ENCODE measurements around the gene BMPR2.
"Not testable (repeated sequence)": the region's sequence is repeated elsewhere in the genome, so short reads cannot be mapped to it uniquely, and the experiment has no call there.

BMPR2 gene

DNA sequence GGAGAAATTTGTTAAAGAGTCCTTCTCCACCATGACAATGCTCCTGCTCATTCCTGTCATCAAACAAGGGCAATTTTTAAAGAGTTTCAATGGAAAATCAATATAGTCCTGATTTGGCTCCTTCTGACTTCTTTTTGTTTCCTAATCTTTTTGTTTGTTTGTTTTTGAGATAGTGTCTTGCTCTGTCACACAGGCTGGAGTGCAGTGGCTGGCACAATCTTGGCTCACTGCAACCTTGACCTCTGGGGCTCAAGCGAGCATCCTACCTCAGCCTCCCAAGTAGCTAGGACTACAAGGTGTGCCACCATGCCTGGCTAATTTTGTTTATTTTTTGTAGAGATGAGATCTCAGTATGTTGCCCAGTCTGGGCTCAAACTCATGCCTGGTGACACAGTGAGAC, 58.3 kb downstream of the BMPR2 start:
- TF ChIP-seq, protein P1, sequence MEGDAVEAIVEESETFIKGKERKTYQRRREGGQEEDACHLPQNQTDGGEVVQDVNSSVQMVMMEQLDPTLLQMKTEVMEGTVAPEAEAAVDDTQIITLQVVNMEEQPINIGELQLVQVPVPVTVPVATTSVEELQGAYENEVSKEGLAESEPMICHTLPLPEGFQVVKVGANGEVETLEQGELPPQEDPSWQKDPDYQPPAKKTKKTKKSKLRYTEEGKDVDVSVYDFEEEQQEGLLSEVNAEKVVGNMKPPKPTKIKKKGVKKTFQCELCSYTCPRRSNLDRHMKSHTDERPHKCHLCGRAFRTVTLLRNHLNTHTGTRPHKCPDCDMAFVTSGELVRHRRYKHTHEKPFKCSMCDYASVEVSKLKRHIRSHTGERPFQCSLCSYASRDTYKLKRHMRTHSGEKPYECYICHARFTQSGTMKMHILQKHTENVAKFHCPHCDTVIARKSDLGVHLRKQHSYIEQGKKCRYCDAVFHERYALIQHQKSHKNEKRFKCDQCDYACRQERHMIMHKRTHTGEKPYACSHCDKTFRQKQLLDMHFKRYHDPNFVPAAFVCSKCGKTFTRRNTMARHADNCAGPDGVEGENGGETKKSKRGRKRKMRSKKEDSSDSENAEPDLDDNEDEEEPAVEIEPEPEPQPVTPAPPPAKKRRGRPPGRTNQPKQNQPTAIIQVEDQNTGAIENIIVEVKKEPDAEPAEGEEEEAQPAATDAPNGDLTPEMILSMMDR (conservative IDR thresholded peaks at IDR 0.05; ENCODE audit: low read depth, low read length), result no peak
- no peak overlapping the region for H3K4me3 ChIP-seq (ENCODE audit: low read length)
- no peak for DNase-seq (ENCODE audit: low read depth)

DNA sequence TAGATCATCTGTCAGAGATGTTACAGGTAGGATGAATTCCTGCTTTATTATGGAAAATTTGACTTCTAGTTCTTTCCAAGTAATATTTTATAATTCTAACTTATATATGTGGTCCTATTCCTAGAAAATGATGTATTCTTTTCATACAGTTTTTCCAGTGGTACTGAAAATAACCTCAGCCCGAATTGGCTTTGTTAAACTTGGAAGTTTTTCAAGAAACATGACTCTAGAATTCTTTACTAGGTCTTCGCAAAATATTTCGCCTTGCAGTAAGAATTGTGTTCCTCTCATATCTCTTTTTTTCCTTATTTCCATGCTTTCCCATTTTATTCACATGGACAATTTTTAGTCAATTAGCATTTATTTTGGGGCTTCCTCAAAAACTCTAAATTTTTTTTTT, 60.5 kb downstream of the BMPR2 start:
- H3K4me3 ChIP-seq (ENCODE audit: low read length), result no peak overlapping the region
- DNase-seq (ENCODE audit: low read depth), result no peak
- TF ChIP-seq, protein P1 (conservative IDR thresholded peaks at IDR 0.05; ENCODE audit: low read depth, low read length), result no peak

DNA sequence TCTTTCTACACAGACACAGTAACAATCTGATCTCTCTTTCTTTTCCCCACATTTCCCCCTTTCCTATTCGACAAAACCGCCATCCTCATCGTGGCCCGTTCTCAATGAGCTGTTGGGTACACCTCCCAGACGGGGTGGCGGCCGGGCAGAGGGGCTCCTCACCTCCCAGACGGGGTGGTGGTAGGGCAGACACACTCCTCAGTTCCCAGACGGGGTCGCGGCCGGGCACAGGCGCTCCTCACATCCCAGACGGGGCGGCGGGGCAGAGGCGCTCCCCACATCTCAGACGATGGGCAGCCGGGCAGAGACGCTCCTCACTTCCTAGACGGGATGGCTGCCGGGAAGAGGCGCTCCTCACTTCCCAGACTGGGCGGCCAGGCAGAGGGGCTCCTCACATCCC, 64.0 kb downstream of the BMPR2 start:
- H3K4me3 ChIP-seq (ENCODE audit: low read length); DNase-seq (ENCODE audit: low read depth): not testable (repeated sequence)

DNA sequence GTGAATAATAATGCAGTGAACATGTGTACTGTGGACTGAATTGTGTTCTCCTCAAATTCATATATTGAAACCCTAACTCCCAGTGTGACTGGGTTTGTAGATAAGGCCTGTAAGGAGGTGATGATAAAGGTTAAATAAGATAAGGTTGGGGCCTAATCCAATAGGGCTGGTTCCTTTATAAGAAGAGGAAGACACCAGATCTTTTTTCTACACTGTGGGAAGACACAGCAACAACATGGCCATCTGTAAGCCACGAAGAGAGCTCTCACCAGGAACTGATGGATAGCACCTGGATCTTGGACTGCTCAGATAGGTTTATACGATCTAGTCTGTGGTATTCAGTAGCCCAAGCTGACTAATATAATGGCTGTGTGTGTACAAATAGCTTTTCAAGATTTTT, 66.8 kb downstream of the BMPR2 start:
- DNase-seq (ENCODE audit: low read depth), result no peak
- H3K4me3 ChIP-seq (ENCODE audit: low read length), result no peak overlapping the region
- TF ChIP-seq, protein P1 (conservative IDR thresholded peaks at IDR 0.05; ENCODE audit: low read depth, low read length), result no peak

DNA sequence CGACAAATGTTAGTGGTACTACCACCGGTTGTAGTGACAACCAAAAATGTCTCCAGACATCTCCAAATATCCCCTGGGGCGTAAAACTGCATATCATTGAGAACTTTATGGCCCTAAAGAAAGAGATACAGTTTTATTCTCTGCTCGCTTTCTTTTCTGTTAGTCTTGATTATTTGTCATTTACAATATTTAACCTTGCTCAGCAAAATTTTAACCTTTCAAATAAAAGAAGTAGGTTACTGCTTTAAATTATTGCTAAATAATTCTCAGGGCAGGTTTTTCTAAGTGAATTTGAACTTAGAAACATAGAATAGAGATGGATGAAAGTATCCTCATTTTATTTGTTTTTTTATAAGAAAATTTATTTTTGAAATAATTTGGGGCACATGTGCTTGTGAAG, 67.9 kb downstream of the BMPR2 start:
- TF ChIP-seq, protein P1 (conservative IDR thresholded peaks at IDR 0.05; ENCODE audit: low read depth, low read length), result no peak
- no peak overlapping the region for H3K4me3 ChIP-seq (ENCODE audit: low read length)

DNA sequence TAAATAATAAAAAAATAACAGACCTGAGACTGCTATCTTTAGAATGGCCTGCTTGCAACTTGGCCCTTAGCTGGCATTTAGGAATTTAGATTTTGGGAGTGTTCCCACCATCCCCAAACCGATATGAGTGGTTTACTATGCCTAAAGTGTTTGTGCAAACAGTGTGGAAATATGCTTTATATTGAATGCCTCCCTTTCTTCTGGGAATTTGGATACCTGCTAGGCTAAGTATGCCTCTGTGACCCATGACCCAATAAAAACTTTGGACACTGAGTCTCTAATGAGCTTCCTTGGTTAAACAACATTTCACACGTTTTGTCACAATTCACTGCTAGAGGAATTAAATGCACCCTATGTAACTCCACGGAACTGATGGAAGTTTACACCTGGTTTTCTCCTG, 73.2 kb downstream of the BMPR2 start:
- TF ChIP-seq, protein P1 (conservative IDR thresholded peaks at IDR 0.05; ENCODE audit: low read depth, low read length), result no peak
- H3K4me3 ChIP-seq (ENCODE audit: low read length), result no peak overlapping the region
- DNase-seq (ENCODE audit: low read depth), result no peak

More for the DNA sequence above, 67.9 kb downstream of the BMPR2 start:
- no peak for DNase-seq (ENCODE audit: low read depth)

DNA sequence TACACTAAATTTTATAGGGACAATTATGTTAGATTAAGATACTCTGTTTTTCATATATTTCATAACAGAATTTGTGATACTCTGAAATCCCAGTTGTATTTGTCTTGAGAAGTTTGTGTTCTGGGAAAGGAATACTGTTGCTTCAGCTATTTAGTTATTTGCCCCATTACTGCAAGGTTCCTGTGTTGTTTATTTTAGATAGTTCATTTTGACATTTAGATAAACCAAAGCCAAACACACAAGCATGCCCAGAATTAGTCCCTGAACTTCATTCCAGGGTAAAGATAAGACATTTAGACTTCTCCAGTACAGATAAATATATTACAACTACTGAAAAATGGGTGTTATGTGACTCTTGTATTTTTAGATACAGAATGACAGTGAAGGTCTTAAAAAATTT, 74.7 kb downstream of the BMPR2 start:
- no peak overlapping the region for H3K4me3 ChIP-seq (ENCODE audit: low read length)
- TF ChIP-seq, protein P1 (conservative IDR thresholded peaks at IDR 0.05; ENCODE audit: low read depth, low read length), result no peak
- no peak for DNase-seq (ENCODE audit: low read depth)

DNA sequence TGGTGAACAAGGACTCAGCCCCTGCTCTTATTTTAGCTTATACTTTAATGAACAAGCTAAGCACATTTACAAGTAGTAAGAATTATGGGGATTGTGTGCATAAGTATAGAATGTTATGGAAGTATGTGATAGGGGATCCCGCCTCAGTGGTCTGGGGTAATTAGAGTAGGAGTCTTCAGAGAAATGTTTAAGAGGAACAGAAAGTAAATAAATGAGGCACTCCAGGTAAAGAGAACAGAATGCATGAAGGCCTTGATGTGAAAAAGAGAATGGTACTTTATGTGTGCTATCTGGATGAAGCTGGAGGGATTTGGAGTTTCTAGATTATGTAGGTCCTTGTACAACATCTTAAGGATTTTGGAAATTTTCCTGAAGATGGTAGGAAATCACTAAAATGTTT, 76.6 kb downstream of the BMPR2 start:
- TF ChIP-seq, protein P1 (conservative IDR thresholded peaks at IDR 0.05; ENCODE audit: low read depth, low read length), result no peak
- no peak overlapping the region for H3K4me3 ChIP-seq (ENCODE audit: low read length)
- no peak for DNase-seq (ENCODE audit: low read depth)
